ENCODE data around the gene CDRT4. TPM values are rescaled to one million over a fixed set of nuclear protein-coding genes. Genes with fewer than 3 reads are reported as not detected.
A peak's percentile ranks its signal among the peaks of the same experiment; 100 is the strongest.

CDRT4 gene
- total RNA-seq, 1 donor from 2014 or later: 4.2 TPM

DNA sequence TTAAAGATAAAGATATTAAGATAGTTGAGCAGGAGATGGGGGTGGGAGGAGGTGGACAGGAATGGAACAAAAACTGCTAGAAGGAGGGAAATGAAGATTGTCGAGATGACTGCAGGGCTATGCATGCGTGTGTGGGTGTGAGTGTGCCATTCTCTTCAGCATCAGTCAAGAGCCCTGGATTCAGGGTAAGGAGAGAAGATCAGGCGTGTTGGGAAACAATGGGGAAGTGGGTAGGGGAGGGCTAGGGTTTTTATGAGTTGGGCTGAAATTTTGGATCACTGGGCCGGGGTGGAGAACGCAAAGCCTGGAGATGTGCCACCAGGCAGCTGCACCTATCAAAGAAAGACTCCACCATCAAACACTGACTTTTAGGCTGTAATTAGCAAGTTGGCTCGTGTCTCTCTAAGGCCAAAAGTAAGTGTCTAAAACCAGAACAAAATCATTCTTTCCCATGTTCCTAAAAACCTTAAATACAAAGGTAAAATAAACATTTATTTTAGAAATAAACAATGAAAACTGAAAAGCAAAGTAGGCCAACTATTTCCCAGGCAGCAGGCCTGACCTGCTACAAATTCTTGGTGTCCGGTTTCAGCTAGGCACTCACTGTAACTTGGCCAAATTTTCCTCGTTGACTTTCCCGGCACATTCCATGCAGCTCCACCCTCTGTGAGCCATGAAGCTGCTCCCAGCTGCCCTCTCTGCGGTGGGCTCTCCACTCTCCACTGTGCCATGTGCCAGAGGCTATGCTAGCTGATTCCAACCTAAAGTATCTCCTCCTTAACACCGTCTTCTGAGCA is 4.2 kb downstream of the CDRT4 start:
- Histone ChIP-seq H3K27me3 (no peaks in the 10 kb centered on the region), H3K4me1 (peaks cover 28% of the 10 kb centered on the region), H3K9me3 (no peaks in the 10 kb centered on the region), H3K4me3 (no peak overlapping the region), H3K27ac (peak overlapping the region; percentile 56), H3K36me3 (no peaks in the 10 kb centered on the region)
- TF ChIP-seq, protein P1, sequence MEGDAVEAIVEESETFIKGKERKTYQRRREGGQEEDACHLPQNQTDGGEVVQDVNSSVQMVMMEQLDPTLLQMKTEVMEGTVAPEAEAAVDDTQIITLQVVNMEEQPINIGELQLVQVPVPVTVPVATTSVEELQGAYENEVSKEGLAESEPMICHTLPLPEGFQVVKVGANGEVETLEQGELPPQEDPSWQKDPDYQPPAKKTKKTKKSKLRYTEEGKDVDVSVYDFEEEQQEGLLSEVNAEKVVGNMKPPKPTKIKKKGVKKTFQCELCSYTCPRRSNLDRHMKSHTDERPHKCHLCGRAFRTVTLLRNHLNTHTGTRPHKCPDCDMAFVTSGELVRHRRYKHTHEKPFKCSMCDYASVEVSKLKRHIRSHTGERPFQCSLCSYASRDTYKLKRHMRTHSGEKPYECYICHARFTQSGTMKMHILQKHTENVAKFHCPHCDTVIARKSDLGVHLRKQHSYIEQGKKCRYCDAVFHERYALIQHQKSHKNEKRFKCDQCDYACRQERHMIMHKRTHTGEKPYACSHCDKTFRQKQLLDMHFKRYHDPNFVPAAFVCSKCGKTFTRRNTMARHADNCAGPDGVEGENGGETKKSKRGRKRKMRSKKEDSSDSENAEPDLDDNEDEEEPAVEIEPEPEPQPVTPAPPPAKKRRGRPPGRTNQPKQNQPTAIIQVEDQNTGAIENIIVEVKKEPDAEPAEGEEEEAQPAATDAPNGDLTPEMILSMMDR (IDR thresholded peaks at IDR 0.05): no peak
- TF ChIP-seq POLR2AphosphoS5 (IDR thresholded peaks at IDR 0.05; ENCODE audit: insufficient read depth in 1 of 2, low read depth in 1 of 2): peak; percentile 7 to 38
- DNase-seq (ENCODE audit: extremely low spot score in 2 of 2): no peak
- intact Hi-C loops (cut with DNase I): no loop called here

DNA sequence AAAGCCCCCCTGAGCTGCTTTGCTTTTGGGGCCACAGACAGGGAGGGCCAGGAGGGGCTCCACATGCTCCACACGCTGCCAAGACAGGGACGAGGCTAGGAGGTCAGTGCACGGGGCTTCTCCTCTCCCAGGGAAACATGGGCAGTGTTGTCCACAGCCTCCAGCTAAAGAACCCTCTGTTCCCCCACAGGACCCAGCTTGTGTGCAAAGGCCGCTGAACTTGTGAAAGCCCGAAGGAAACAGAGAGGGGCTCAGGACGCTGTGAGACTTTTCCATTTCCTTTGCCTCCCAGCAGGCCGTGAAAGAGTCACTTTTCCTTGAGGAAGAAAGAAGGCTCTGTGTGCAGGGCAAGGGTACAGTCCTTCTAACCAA is 9.7 kb downstream of the CDRT4 start:
- intact Hi-C loops (cut with DNase I): loop anchor here (5.0 kb wide), 2 partner anchors 45 to 195 kb away; no protein-coding TSS in a partner anchor
- no peaks in the 10 kb centered on the region for H3K9me3 ChIP-seq
- peaks cover 49% of the 10 kb centered on the region for H3K4me1 ChIP-seq

DNA sequence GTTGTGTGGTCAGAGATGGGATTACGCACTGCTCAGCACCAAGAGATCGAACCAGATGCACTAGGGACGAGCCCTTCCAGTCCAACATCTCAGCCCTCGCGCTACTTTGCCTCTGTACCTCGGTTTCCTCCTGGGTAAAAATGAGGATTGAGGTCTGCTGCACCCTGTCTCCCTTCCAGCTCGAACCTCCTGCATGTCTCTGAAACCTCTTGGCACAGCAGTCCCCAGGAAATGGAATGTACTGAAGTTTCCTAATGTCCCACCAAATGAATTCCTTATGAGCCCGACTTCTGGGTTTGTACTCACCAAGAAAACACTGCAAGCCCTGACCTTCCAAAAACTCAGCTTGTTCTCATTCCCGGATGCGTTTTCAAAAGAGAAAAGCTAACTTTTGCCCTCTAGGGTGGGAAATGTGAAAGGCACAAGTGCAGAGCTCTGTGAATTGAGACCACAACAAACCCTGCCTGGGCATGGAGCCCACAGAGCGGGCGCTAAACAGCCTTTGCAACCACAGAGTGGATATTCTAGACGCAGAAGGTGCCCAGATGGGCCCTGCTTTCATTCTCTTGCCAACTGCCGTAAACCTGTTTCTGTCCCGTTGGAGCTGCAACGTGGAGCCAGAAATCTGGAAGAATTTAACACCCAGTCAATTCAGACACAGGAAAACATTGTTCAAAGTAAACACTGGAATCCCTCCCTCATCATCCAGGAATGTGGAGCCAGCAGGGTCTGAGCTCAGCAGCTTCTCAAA is 10.3 kb downstream of the CDRT4 start:
- no peak for DNase-seq (ENCODE audit: extremely low spot score in 2 of 2)
- no peaks in the 10 kb centered on the region for H3K36me3 ChIP-seq
- H3K4me1 ChIP-seq: peaks cover 46% of the 10 kb centered on the region
- H3K27me3 ChIP-seq: no peaks in the 10 kb centered on the region
- TF ChIP-seq, protein P1 (IDR thresholded peaks at IDR 0.05): no peak
- peak; percentile 70 to 83 for TF ChIP-seq POLR2AphosphoS5 (IDR thresholded peaks at IDR 0.05; ENCODE audit: insufficient read depth in 1 of 2, low read depth in 1 of 2)
- intact Hi-C loops (cut with DNase I): loop anchor here (5.0 kb wide), 2 partner anchors 45 to 195 kb away; no protein-coding TSS in a partner anchor
- peak overlapping the region in 1 of 2 donors; percentile 16 for H3K4me3 ChIP-seq
- H3K9me3 ChIP-seq: no peaks in the 10 kb centered on the region
- peak overlapping the region; percentile 83 for H3K27ac ChIP-seq

More for the DNA sequence above, 9.7 kb downstream of the CDRT4 start:
- no peak for DNase-seq (ENCODE audit: extremely low spot score in 2 of 2)
- peak overlapping the region in 1 of 2 donors; percentile 16 for H3K4me3 ChIP-seq
- TF ChIP-seq, protein P1 (IDR thresholded peaks at IDR 0.05): no peak
- peak in 1 of 2 donors; percentile 0 for TF ChIP-seq POLR2AphosphoS5 (IDR thresholded peaks at IDR 0.05; ENCODE audit: insufficient read depth in 1 of 2, low read depth in 1 of 2)
- TF ChIP-seq POLR2A (IDR thresholded peaks at IDR 0.05): no peak
- H3K27me3 ChIP-seq: no peaks in the 10 kb centered on the region
- H3K36me3 ChIP-seq: no peaks in the 10 kb centered on the region
- peak overlapping the region; percentile 83 for H3K27ac ChIP-seq

DNA sequence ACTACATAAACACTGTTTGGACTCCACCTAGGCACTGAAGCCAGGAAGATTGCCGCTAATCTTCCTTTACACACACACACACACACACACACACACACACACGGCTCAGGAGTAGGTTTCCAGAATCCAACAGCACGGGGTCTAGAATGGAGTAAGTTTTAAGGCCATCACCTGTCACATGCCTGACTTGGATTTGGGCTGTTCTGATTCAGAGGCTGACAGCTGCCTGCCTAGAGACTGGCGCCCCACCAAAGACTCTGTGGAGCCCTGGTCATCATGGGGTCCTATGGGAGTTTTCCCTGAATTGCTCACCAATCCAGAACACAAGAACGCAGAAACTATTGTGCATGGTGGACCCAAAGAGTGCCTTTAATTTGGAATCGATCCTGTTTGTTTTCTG is 10.9 kb downstream of the CDRT4 start:
- intact Hi-C loops (cut with DNase I): loop anchor here (5.0 kb wide), 2 partner anchors 46 to 194 kb away; no protein-coding TSS in a partner anchor
- no peaks in the 10 kb centered on the region for H3K27me3 ChIP-seq
- no peaks in the 10 kb centered on the region for H3K9me3 ChIP-seq
- TF ChIP-seq, protein P1 (IDR thresholded peaks at IDR 0.05): no peak
- TF ChIP-seq POLR2AphosphoS5 (IDR thresholded peaks at IDR 0.05; ENCODE audit: insufficient read depth in 1 of 2, low read depth in 1 of 2) (no peak), POLR2A (IDR thresholded peaks at IDR 0.05) (no peak)
- no peaks in the 10 kb centered on the region for H3K36me3 ChIP-seq
- H3K27ac ChIP-seq: peak overlapping the region; percentile 83
- peaks cover 46% of the 10 kb centered on the region for H3K4me1 ChIP-seq
- DNase-seq (ENCODE audit: extremely low spot score in 2 of 2): no peak
- no peak overlapping the region for H3K4me3 ChIP-seq
